MCF 10A (cell line): ENCODE measurements around the gene CNNM3. TPM values are rescaled to one million over a fixed set of nuclear protein-coding genes. Genes with fewer than 3 reads are reported as not detected.

Experiments used
- BruUV-seq: library from RNA; stranded (reverse); fragments of 400-500 nt; replicated peaks from 2 replicates; lab custom pipeline; 2021; lab: Mats Ljungman, UMichigan
- CTCF ChIA-PET: fragments of 300-600 bp; sonication (Branson Sonifier 250); formaldehyde crosslinking; extraction: SDS; loops from one replicate; lab custom pipeline; 2021; ENCODE audit warnings: antibody characterized with exemption, inconsistent platforms; lab: Yijun Ruan, JAX
- POLR2A ChIA-PET: fragments of 300-600, 350-650 bp; sonication (Branson Sonifier 250); formaldehyde crosslinking; extraction: SDS; loops from one replicate; lab custom pipeline; 2020; ENCODE audit warnings: antibody characterized with exemption, inconsistent platforms; lab: Yijun Ruan, JAX
- DNase-seq: peaks from one replicate; pipeline ENCODE4 v3.0.0-alpha.2; 2018; ENCODE audit not compliant: unreplicated experiment
- H3K27ac Mint-ChIP-seq: one replicate; pipeline ENCODE4 v1.8.0; 2022; ENCODE audit warnings: mild to moderate bottlenecking, low read depth, mixed read lengths; ENCODE audit not compliant: unreplicated experiment
- H3K27me3 Mint-ChIP-seq: one replicate; pipeline ENCODE4 v1.8.0; 2022; ENCODE audit warnings: mixed read lengths; ENCODE audit not compliant: insufficient read depth, unreplicated experiment
- H3K36me3 Mint-ChIP-seq: one replicate; pipeline ENCODE4 v1.8.0; 2022; ENCODE audit warnings: mild to moderate bottlenecking, moderate library complexity, mixed read lengths; ENCODE audit not compliant: insufficient read depth, unreplicated experiment
- H3K4me1 Mint-ChIP-seq: one replicate; pipeline ENCODE4 v1.8.0; 2022; ENCODE audit warnings: mixed read lengths; ENCODE audit not compliant: insufficient read depth, unreplicated experiment
- H3K4me3 Mint-ChIP-seq: one replicate; pipeline ENCODE4 v1.8.0; 2022; ENCODE audit warnings: mild to moderate bottlenecking, moderate library complexity, mixed read lengths; ENCODE audit not compliant: unreplicated experiment
- H3K9me3 Mint-ChIP-seq: one replicate; pipeline ENCODE4 v1.8.0; 2022; ENCODE audit warnings: mixed read lengths; ENCODE audit not compliant: unreplicated experiment
- intact Hi-C: fragments of 100-400 bp; cut with micrococcal nuclease; formaldehyde crosslinking; loops from 2 replicates; pipeline ENCODE4 v1.14.1; 2022
- total RNA-seq: library from RNA; stranded (reverse); gene quantifications from 2 replicates; pipeline ENCODE4 v1.2.3, GENCODE V29; 2022
- TF ChIP-seq, protein P1 (sequence below): fragments of 200-600 bp; IDR thresholded peaks from one replicate; pipeline ENCODE4 v1.8.0; 2022; ENCODE audit warnings: antibody characterized with exemption, mild to moderate bottlenecking; ENCODE audit not compliant: unreplicated experiment

The CNNM3 gene
- total RNA-seq, 1 experiment from 2014 or later = 9.1 TPM

DNA sequence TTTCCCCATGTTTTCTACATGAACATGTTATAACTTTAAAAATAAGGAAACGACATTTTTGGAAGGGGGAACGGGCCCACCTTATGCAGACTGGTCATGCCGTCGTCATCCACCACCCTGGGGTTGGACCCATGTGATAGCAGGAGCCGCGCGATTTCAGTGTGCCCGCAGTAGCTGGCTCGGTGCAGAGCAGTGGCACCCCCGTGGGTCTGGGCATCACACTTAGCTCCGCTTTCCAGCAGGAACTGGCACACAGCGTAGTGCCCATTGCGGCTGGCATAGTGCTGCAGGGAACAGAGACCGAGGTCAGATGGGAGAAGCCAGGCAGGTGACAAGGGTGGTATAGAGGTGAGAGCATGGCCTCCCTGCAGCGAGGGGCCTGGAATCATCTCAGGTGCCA lies 37.3 kb downstream of the CNNM3 start:
- ChIA-PET CTCF (interaction anchor here (0.9 to 1.0 kb wide), 2 partner anchors 61 to 98 kb away, joined by 3 to 4 read pairs; no protein-coding TSS in a partner anchor), POLR2A (no interaction called here)
- TF ChIP-seq, protein P1, sequence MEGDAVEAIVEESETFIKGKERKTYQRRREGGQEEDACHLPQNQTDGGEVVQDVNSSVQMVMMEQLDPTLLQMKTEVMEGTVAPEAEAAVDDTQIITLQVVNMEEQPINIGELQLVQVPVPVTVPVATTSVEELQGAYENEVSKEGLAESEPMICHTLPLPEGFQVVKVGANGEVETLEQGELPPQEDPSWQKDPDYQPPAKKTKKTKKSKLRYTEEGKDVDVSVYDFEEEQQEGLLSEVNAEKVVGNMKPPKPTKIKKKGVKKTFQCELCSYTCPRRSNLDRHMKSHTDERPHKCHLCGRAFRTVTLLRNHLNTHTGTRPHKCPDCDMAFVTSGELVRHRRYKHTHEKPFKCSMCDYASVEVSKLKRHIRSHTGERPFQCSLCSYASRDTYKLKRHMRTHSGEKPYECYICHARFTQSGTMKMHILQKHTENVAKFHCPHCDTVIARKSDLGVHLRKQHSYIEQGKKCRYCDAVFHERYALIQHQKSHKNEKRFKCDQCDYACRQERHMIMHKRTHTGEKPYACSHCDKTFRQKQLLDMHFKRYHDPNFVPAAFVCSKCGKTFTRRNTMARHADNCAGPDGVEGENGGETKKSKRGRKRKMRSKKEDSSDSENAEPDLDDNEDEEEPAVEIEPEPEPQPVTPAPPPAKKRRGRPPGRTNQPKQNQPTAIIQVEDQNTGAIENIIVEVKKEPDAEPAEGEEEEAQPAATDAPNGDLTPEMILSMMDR = no peak
- Mint-ChIP-seq H3K27me3 (no peaks in the 10 kb centered on the region), H3K4me3 (no peak overlapping the region), H3K4me1 (peaks cover 14% of the 10 kb centered on the region), H3K36me3 (peaks cover 45% of the 10 kb centered on the region), H3K27ac (no peak overlapping the region), H3K9me3 (no peaks in the 10 kb centered on the region)
- no TSS peak for BruUV-seq
- intact Hi-C loops = no loop called here
- DNase-seq = no peak

DNA sequence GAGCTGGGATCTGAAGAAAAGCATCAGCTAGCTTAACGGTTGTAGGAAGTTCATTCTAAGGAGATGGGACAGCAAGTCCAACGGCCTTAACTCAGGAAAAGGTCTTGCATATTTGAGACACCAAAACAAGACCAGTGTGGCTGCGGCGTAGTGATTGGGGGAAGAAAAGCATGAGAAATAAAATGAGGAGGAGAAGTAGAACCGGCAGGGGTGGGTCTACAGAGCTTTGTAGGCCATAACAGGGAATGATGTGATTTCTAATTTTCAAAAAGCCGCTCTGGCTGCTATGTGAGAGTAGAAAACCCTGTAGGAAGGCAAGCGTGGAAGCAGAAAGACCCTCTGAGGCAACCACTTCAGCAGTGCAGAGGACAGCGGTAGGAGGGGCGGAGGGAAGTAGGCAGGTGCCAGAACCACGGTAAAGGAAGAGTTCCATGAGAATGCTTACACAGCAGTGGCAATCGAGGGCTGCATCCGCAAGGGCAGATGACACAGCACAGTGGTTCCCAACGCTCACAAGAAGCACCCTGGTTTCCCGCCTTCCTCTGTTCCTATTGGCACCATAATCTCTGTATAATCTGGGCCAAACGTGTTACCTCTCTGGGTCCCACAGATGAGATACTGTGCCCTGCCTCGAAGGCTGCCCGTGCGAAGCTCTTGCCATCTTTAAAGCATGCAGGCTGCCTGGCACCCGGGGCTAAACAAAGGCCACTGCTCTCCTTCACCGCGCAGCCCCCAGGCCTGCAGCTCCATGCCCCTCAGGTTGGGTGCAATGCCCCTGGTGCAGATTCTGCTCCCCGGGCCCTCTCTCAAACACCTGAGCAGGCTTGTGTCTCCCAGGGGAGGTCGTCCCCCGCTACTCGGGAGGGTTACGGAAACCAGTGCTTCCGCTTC lies 41.0 kb downstream of the CNNM3 start:
- Mint-ChIP-seq H3K9me3 (no peaks in the 10 kb centered on the region), H3K27ac (peak overlapping the region; percentile 49), H3K27me3 (no peaks in the 10 kb centered on the region), H3K4me1 (peaks cover 14% of the 10 kb centered on the region), H3K4me3 (peak overlapping the region; percentile 60), H3K36me3 (peaks cover 28% of the 10 kb centered on the region)
- TSS peak; percentile 14 for BruUV-seq
- CTCF ChIA-PET = interaction anchor here (0.6 to 8.0 kb wide), 36 partner anchors 7 to 865 kb away, joined by 3 to 116 read pairs (median 5); partner anchors contain the start of genes ANKRD36 and SEMA4C
- DNase-seq = no peak
- POLR2A ChIA-PET = interaction anchor here (0.6 to 4.0 kb wide), 29 partner anchors 8 to 259 kb away, joined by 3 to 53 read pairs (median 4); partner anchors contain the start of genes ANKRD36, CNNM3 and SEMA4C
- TF ChIP-seq, protein P1 = no peak
- intact Hi-C loops = no loop called here

DNA sequence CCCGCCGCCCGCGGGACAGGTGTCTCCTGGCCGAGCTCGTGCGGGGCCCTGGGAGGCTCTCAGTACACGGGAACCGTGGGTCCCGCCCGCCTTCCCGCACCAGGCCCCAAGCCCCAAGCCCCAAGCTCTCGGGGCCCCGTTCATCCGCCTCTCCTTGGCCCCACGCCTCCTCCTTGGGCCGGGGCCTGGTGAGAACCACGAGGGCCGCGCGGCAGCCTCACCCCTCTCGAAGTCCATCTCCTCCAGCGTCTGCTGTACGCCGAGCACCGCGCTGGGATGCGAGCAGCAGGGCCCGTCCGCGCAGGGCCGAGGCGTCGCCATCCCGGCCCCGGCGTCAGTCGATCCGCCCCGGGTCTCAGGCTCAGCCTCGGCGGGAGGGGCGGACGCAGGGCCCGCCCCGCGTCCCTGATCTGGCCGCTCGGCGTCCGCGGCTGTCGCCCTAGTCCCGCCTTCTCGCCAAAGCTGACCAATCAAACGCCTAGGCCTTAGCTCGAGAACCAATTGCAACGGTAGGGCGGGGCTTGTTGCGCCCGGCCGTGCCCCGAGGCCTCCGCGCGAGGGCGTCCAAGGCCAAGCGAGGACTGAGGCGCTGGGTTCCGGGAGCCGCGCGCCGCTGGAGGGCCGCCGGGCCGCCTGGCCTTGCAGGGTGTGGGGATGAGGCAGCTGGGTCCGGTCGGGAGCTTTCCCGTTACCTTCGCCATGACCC lies 41.8 kb downstream of the CNNM3 start, which contains the start of gene ANKRD39:
ANKRD39 (minus strand) TSS at position 350 of the 706 bp plus-strand sequence; CDS start at position 321, 29 bp downstream.
- ChIA-PET POLR2A (interaction anchor here (0.7 to 4.0 kb wide), 28 partner anchors 9 to 258 kb away, joined by 3 to 53 read pairs (median 4); partner anchors contain the start of genes ANKRD36, CNNM3 and SEMA4C), CTCF (interaction anchor here (0.6 to 8.0 kb wide), 33 partner anchors 9 to 1358 kb away, joined by 3 to 116 read pairs (median 6); partner anchors contain the start of genes ANKRD36 and SEMA4C)
- H3K27me3 Mint-ChIP-seq = no peaks in the 10 kb centered on the region
- intact Hi-C loops = loop anchor here (1.0 to 2.0 kb wide), 3 partner anchors 93 to 255 kb away; partner anchors contain the start of gene ANKRD36
- H3K9me3 Mint-ChIP-seq = no peaks in the 10 kb centered on the region
- DNase-seq = peak; percentile 98
- no TSS peak for BruUV-seq
- H3K36me3 Mint-ChIP-seq = peaks cover 28% of the 10 kb centered on the region
- TF ChIP-seq, protein P1 = peak; percentile 65
- peak within 1 kb of the TSS; percentile 60 for H3K4me3 Mint-ChIP-seq
- H3K27ac Mint-ChIP-seq = peak within 1 kb of the TSS; percentile 49
- peaks cover 14% of the 10 kb centered on the region for H3K4me1 Mint-ChIP-seq
